DMS153 treated with DMSO at 0.1 percent for 48 hours (cell line): ENCODE measurements around the gene ARF1.

Experiments used
- DNase-seq: peaks from one replicate; lab custom pipeline; 2025; ENCODE audit not compliant: unreplicated experiment; lab: John Stamatoyannopoulos, UW

Gene ARF1

DNA sequence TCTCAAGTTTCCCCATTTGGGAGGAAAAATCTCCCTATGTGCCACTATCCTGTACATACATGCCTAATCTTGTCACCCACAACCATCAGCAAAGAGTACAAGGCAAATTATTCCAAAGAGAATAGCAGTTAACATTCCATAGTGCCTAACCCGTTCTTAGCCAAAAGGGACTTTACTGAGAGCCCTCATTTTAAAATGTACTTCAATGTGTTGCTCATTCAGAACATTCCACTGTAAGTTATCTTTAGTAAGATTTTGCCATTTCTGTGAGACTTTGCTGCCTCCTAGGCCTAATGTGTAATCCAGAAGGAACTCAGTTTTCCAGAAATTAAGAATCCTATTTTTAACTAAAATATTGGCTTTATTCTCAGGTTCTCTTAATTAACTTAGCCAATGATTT is 37.8 kb downstream of the ARF1 start:
- no peak for DNase-seq

DNA sequence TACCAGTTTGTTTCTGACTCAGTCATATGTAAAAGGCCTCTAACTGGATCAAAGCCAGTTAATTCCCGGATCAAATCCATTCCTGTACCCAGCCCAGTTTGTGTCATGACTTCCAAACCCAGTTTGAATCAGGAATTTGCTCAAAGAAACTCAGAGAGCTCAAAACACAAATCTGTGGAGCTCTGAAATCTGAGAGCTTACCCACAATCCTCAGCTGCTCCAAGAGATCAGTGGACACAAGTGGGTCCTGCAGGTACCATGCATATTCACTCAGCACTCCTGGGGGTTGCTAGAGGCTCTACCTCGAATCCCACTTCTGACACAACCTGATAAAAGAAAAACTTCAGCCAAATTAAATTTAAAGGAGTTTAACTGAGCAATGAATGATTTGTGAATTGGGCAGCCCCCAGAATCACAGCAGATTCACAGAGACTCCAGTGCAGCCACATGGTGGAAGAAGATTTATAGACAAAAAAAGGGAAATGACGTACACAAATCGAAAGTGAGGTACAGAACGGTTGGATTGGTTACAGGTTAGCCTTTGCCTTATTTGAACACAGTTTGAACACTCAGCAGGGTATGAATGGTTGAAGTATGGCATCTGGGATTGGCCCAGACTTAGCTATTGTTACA is 38.5 kb downstream of the ARF1 start:
- no peak for DNase-seq

DNA sequence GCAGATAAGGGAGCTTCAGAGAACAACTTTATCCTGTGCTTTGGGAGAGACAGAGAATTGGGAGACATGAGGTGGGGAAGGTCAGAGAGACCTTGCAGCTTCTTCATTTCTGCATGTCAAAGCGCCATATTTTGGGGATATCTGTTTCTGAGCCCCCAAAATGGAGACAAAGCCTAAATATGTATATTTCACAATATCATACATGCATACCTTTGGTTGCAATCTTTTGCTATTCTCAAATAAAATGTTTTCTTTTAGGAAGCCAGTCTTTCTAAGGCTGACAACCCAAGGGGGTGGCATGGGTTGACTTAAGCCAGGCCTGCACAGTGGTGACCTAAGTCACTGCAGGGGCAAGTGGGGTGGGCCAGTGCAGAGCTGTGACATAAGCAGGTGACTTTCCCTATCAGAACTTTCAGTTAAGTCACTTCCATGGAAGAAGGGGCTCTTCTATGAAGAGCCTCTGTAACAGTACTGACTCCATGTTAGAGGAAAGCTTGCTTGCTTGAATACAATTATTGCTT is 40.5 kb downstream of the ARF1 start:
- DNase-seq, result no peak

DNA sequence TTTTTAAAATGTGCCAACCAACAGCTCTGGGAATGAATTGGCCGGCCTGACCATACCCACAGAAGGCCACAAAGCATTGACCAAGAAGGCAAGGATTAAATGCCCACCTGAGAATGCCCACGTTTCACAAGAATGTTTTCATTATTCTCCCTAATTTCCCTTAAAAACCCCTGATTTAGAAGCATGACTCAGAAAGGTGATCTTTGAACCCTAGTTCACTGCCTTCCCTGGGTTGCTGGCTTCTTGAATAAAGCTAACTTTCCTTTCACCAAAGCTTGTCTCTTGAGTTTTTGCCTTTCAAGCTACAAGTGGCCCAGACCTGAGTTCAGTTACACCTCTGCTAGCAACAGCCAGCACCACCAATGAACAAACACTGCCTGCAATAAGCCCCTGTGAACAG is 41.0 kb downstream of the ARF1 start:
- DNase-seq, result no peak

GRCh38 chr1:228125185-228125584 is 42.7 kb downstream of the ARF1 start:
- DNase-seq, result no peak

DNA sequence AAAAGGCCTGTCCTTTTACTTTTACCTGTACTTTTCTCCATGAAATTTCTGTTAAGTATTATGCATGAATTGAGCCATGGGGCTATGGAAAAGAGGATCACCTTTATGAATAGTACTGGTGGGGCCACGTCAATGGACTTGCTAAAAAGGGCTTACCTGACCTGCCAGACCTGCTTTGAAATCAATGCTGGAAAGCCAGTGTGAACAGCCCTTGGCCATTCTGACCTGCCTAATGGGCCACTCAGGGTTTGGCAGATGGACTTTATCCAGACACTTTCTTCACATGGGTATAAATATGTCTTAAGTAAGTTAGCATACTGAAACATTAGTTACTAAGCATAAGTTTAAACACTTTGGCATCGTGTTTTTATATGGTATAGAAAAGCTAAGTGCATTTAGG is 49.3 kb downstream of the ARF1 start:
- no peak for DNase-seq

- no peak for DNase-seq
Measured at GRCh38 chr1:228134591-228134990, 52.1 kb downstream of the ARF1 start.

GRCh38 chr1:228136901-228137300 is 54.4 kb downstream of the ARF1 start:
- DNase-seq, result no peak

GRCh38 chr1:228139406-228139930 is 57.0 kb downstream of the ARF1 start:
- DNase-seq, result no peak

DNA sequence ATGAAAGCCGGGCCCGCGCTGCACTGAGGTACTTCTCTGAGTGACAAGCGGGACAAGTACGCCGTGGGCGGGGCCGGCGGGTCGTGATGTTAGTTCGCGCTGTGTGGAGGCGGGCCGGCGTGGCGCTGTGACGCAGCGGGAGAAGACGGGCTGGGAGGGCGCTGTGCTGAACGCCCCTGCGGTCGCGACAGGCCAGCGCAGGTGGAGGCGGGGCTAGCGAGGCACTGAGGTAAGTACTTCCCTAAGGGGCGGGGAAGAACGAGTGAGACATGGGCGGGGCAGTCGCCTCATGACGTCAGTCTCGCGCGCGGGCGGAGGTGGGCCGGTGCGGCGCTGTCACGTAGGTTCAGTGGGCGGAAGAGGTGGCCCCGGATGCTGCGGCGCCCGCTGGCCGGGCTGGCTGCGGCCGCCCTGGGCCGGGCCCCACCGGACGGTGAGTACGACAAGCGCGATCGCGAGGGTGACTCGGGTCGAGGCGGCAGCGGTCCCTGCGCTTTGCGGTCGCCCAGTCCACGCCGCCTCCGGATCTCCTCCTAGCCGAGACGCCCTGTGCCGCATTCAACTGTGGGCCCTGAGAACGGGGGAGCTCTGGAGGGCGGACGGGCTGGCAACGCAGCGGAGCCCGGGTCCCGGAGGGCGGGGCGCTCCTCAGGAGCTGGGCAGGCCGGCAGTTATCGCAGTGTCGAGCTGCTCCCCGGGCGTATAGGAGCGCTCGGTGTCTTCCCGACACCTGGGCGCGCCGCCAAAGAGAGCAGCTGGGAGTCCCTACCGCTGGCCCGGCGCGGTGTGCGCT is 57.6 kb downstream of the ARF1 start, which contains the start of gene GUK1:
Gene GUK1 (plus strand): TSS at position 349 of the 793 bp plus-strand sequence. CDS start 24 bp downstream, at position 373.
- DNase-seq, result peak; percentile 99

GRCh38 chr1:228140724-228141225 is 58.3 kb downstream of the ARF1 start:
- no peak for DNase-seq

DNA sequence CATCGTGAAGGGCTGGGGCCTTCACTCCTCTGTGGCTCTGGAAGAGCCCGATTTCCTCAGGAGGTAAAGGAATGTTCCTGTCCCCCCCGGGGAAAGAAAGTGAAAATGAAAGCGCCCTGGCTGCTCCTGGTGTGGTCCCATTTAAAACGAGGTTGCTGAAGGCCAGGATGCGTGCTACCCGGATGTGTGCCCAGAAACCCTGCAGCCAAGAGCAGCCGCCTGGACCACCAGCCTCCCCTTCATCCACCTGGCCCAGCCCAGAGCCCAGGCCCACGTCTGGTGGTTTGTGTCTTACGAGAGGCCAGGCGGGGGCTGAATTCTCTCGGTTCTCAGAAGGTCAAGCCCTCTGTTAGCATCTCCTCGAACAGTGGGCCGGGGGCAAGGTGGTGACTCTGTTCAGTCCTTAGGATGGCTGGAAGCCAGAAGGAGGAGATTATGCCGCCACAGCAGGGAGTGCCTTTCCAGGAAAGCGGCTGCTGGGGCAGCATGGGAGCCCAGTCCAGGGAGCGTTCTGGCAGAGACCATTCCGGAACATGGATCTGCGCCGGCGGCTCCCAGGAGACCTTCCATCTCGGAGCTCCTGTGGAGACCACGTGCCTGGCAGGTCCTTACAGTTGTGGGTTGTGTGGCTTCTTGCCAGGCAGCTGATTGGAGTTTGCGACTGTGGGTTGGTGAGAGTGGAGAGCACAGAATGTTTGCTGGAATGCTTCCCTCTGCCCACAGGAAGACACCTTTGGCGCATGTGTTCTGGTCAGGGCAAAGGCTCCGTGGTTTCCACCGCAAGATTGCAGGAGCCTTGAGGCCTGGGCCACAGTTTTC is 58.9 kb downstream of the ARF1 start:
- no peak for DNase-seq

- no peak for DNase-seq
Measured at GRCh38 chr1:228142155-228142691, 59.7 kb downstream of the ARF1 start.

- DNase-seq, result no peak
Measured at GRCh38 chr1:228142701-228143136, 60.2 kb downstream of the ARF1 start.

DNA sequence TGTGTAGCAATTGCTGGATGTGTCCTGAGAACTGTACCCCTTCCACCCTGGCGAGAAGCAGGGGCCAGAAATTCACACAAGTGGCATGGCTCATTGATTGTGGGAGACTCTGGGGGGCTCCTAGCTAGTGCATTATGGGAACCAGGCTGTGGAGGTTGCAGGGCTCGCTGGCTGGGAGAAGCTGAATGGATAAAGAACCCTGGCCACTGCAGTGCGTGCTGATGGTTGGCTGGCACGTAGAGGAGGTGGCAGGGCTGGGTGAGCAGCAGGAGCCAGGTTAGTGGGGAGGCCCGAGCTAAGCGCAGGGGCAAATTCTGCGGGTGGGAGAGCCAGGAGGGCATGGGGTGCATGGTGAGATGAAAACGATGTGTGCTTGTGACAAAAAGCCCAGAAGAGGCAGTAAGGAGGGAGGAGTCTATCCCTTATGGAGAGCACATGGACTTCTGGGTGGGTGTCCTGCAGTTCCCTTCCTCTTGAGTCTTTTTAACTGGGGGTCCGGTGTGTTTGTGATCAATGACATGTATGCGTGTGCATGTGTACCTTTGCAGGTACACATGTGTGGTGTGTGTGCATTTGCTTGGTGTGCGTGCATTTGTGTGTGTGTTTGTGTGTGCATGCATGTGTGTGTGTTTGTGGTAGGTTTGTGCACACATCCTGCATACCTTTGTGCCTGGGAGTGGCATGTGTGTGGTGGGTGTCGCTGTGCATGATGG is 61.1 kb downstream of the ARF1 start:
- DNase-seq, result no peak

- no peak for DNase-seq
Measured at GRCh38 chr1:228144193-228144992, 61.9 kb downstream of the ARF1 start.

DNA sequence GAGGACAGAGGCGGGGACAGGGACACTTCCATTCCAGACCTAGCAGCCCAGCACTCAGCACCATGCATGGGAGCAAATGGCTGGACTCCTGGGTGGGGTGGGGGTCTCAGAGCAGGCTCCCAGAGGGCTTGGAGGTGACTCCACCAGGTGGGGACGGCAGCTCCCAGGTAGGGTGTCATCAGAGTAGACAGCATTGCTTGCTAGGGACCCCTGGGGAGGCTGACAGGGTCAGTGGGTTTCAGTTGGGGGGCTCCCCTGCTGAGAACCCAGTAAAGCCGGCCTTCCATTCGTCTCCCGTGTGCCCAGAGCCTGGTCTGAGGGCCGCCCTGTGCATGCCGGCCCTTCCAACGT is 62.5 kb downstream of the ARF1 start:
- DNase-seq, result no peak

DNA sequence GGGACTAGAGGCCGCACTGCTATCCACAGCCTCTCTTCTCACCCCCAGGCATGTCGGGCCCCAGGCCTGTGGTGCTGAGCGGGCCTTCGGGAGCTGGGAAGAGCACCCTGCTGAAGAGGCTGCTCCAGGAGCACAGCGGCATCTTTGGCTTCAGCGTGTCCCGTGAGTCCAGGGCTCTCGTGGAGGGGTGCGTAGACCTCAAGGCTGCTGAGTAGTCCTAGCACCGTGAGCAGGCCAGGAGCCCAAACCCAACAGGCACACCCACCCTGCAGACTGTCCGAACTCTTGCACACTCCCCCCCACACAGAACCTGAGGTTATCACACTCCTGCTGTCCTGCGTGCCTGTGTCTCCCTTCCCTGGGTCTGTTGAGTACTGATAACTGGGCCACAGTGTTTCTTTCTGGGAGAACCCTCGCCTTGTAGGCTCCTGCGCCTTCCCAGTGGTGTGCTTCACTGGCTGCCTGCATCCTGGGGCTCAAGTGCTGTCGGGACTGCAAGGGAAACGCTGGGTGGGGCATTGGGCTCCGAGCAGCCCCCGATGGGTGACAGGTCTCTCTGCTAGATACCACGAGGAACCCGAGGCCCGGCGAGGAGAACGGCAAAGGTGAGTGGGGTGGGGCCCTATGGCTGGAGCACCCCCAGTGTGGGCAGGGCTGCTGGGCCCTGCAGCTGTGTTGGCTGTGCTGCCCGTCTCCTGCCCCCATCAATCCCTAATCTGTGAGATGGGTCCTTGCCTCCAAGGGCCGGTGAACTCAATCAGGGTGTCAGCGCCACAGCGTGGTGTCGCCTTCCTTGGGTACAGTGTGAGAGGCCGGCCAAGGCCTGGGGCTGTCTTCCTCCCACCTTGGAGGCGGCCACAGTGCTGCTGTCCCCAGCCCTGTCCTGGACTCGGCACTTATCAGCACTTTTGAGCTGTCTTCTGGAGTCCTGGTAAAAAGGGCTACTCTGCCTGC is 63.2 kb downstream of the ARF1 start:
- no peak for DNase-seq
